GM12864 (cell line): ENCODE measurements around the gene EPHB4.

Experiments
- DNase-seq: peaks from one replicate; pipeline ENCODE4 v3.0.0-alpha.2; 2011; ENCODE audit warnings: low read depth
- H3K4me3 ChIP-seq: 2 replicates; pipeline ENCODE4 v1.5.1; 2011; ENCODE audit warnings: mild to moderate bottlenecking, low read depth, low read length, control low read depth
- TF ChIP-seq, protein P1 (sequence below): IDR thresholded peaks from 2 replicates; pipeline ENCODE4 v1.5.1; 2011; ENCODE audit warnings: low read depth, mild to moderate bottlenecking, moderate library complexity, low read length, control low read depth, inconsistent platforms; ENCODE audit errors: missing control alignments

Gene EPHB4

GRCh38 chr7:100852048-100852872 is 24.9 kb upstream of the EPHB4 start, which contains the start of gene SLC12A9:
Gene SLC12A9 (plus strand): TSS chr7:100852713. CDS start chr7:100854198, 1,485 bp downstream.
- peak within 1 kb of the TSS; percentile 75 for H3K4me3 ChIP-seq
- DNase-seq = peak; percentile 51
- TF ChIP-seq, protein P1, sequence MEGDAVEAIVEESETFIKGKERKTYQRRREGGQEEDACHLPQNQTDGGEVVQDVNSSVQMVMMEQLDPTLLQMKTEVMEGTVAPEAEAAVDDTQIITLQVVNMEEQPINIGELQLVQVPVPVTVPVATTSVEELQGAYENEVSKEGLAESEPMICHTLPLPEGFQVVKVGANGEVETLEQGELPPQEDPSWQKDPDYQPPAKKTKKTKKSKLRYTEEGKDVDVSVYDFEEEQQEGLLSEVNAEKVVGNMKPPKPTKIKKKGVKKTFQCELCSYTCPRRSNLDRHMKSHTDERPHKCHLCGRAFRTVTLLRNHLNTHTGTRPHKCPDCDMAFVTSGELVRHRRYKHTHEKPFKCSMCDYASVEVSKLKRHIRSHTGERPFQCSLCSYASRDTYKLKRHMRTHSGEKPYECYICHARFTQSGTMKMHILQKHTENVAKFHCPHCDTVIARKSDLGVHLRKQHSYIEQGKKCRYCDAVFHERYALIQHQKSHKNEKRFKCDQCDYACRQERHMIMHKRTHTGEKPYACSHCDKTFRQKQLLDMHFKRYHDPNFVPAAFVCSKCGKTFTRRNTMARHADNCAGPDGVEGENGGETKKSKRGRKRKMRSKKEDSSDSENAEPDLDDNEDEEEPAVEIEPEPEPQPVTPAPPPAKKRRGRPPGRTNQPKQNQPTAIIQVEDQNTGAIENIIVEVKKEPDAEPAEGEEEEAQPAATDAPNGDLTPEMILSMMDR = peak; percentile 92

GRCh38 chr7:100847360-100847759 is 20.0 kb upstream of the EPHB4 start:
- TF ChIP-seq, protein P1 = no peak
- H3K4me3 ChIP-seq = no peak overlapping the region
- DNase-seq = no peak

- no peak overlapping the region for H3K4me3 ChIP-seq
- DNase-seq = no peak
- TF ChIP-seq, protein P1 = no peak
These were observed 13.3 kb upstream of the EPHB4 start for GRCh38 chr7:100840470-100841100.

GRCh38 chr7:100839361-100839760 is 12.0 kb upstream of the EPHB4 start:
- DNase-seq = no peak
- no peak overlapping the region for H3K4me3 ChIP-seq
- TF ChIP-seq, protein P1 = no peak

DNA sequence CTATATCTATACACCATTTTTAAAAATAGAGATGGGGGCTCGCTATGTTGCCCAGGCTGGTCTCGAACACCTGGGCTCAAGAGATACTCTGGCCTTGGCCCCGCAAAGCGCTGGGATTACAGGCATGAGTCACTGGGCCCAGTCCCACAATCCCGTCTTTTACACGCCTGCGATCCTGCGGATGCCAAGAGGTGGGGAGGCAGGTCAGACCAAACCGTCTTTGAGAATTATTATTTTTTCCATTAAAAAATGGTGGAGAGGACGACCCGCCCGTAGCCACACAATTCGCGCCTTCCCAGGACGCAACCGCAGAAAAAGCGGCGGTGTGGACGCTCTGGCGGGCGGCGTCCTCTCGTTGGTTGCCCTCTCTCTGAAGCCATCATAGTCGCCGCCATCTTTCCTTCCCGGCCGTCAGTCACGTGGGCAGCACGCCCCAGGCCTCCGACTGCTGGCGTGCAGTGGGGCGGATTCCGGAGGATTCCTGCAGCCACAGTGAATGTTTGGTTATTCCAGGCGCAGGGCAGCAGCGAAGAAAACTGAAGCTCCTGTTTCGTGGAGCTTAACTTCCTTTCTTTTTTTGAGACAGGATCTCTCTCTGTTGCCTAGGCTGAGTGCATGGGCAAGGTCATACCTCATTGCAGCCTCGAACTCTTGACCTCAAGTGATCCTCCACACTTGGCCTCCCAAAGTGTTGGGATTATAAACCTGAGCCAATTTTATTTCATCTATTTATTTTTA is 9.9 kb upstream of the EPHB4 start:
- H3K4me3 ChIP-seq = peak overlapping the region; percentile 44
- peak; percentile 45 for DNase-seq
- TF ChIP-seq, protein P1 = no peak

GRCh38 chr7:100836812-100837098 is 9.4 kb upstream of the EPHB4 start:
- TF ChIP-seq, protein P1 = no peak
- DNase-seq = no peak
- peak overlapping the region; percentile 44; the same call in 1 of the 2 replicates for H3K4me3 ChIP-seq
